ENCODE results near the gene FBXO44. TPM values are rescaled to one million over a fixed set of nuclear protein-coding genes. Genes with fewer than 3 reads are reported as not detected.

The FBXO44 gene
- total RNA-seq, 1 experiment from 2014 or later: 24.5 TPM

GRCh38 chr1:11670747-11671146, 16.1 kb downstream of the FBXO44 start:
- no peak overlapping the region for H4K5ac ChIP-seq (ENCODE audit: insufficient read length, low read depth, low read length)
- no peaks in the 10 kb centered on the region for H4K20me1 ChIP-seq (ENCODE audit: control insufficient read depth, insufficient read depth, insufficient read length)
- no peak overlapping the region for H3K18ac ChIP-seq (ENCODE audit: insufficient read length, low read depth, low read length)
- no peak overlapping the region for H2BK12ac ChIP-seq (ENCODE audit: insufficient read length, low read depth, low read length)
- no peak overlapping the region for H3K4ac ChIP-seq (ENCODE audit: low read depth, low read length)
- no peak overlapping the region for H3K4me2 ChIP-seq (ENCODE audit: insufficient read depth, insufficient read length, low read length)
- H2BK20ac ChIP-seq (ENCODE audit: low read depth, low read length, poor library complexity, severe bottlenecking): no peak overlapping the region
- H3K14ac ChIP-seq (ENCODE audit: insufficient read depth, low read length): no peak overlapping the region
- no peaks in the 10 kb centered on the region for H3K4me1 Mint-ChIP-seq
- H2AFZ ChIP-seq (ENCODE audit: low read length): no peak overlapping the region
- H2BK15ac ChIP-seq (ENCODE audit: low read depth, low read length): no peak overlapping the region
- peak overlapping the region in 1 of 3 experiments; percentile 29; a peak in 1 of 7 replicates for H3K27ac Mint-ChIP-seq
- H4K91ac ChIP-seq (ENCODE audit: insufficient read length, low read depth, low read length): no peak overlapping the region
- no peak overlapping the region for H2BK120ac ChIP-seq (ENCODE audit: low read depth, low read length, poor library complexity, severe bottlenecking)
- H3K36me3 Mint-ChIP-seq (ENCODE audit: insufficient read depth in 1 of 3, low read depth in 3 of 3): peaks cover 35 to 74% (median 66%) of the 10 kb centered on the region in 3 experiments
- H3K27me3 Mint-ChIP-seq (ENCODE audit: low read depth): peaks cover 1% of the 10 kb centered on the region
- no peaks in the 10 kb centered on the region for H3K23me2 ChIP-seq (ENCODE audit: insufficient read length, low read depth, low read length, poor library complexity, severe bottlenecking)
- no CpG with 5 or more reads among the region's 6 CpGs for WGBS (ENCODE audit: extremely low coverage, insufficient read length, low lambda C conversion rate)
- H2BK5ac ChIP-seq (ENCODE audit: insufficient read length, low read length): no peak overlapping the region
- H3K56ac ChIP-seq (ENCODE audit: insufficient read length, low read depth, low read length): no peak overlapping the region
- no peaks in the 10 kb centered on the region for H3K79me2 ChIP-seq (ENCODE audit: insufficient read depth, low read length)
- no peak overlapping the region for H2AK5ac ChIP-seq (ENCODE audit: insufficient read length, low read length)
- no peaks in the 10 kb centered on the region for H3K9me3 Mint-ChIP-seq
- no peak overlapping the region for H3K23ac ChIP-seq (ENCODE audit: insufficient read length, low read depth, low read length)
- H3T11ph ChIP-seq (ENCODE audit: low read length): no peak overlapping the region
- H3K9ac ChIP-seq (ENCODE audit: extremely low read depth, insufficient read length, low read length): no peak overlapping the region
- H3K27ac ChIP-seq (ENCODE audit: insufficient read length, low read depth, low read length): no peak overlapping the region
- no peaks in the 10 kb centered on the region for H3K27me3 ChIP-seq (ENCODE audit: insufficient read depth, low read length)
- TF ChIP-seq, protein P1, sequence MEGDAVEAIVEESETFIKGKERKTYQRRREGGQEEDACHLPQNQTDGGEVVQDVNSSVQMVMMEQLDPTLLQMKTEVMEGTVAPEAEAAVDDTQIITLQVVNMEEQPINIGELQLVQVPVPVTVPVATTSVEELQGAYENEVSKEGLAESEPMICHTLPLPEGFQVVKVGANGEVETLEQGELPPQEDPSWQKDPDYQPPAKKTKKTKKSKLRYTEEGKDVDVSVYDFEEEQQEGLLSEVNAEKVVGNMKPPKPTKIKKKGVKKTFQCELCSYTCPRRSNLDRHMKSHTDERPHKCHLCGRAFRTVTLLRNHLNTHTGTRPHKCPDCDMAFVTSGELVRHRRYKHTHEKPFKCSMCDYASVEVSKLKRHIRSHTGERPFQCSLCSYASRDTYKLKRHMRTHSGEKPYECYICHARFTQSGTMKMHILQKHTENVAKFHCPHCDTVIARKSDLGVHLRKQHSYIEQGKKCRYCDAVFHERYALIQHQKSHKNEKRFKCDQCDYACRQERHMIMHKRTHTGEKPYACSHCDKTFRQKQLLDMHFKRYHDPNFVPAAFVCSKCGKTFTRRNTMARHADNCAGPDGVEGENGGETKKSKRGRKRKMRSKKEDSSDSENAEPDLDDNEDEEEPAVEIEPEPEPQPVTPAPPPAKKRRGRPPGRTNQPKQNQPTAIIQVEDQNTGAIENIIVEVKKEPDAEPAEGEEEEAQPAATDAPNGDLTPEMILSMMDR (conservative IDR thresholded peaks at IDR 0.05): no peak
- no peaks in the 10 kb centered on the region for H3K79me1 ChIP-seq (ENCODE audit: insufficient read depth, low read depth, low read length, poor library complexity, severe bottlenecking)
- H3K4me3 Mint-ChIP-seq: no peak overlapping the region
- DNase-seq: no peak
- H3K4me1 ChIP-seq (ENCODE audit: insufficient read depth, low read length): no peaks in the 10 kb centered on the region
- no peak overlapping the region for H4K8ac ChIP-seq (replicated peaks; ENCODE audit: insufficient read length, low read depth, low read length)
- no peaks in the 10 kb centered on the region for H3K9me3 ChIP-seq (ENCODE audit: control insufficient read depth, low read depth, low read length)

Measured in H9 (cell line).